ENCODE data around the gene HAGHL.

Gene HAGHL

DNA sequence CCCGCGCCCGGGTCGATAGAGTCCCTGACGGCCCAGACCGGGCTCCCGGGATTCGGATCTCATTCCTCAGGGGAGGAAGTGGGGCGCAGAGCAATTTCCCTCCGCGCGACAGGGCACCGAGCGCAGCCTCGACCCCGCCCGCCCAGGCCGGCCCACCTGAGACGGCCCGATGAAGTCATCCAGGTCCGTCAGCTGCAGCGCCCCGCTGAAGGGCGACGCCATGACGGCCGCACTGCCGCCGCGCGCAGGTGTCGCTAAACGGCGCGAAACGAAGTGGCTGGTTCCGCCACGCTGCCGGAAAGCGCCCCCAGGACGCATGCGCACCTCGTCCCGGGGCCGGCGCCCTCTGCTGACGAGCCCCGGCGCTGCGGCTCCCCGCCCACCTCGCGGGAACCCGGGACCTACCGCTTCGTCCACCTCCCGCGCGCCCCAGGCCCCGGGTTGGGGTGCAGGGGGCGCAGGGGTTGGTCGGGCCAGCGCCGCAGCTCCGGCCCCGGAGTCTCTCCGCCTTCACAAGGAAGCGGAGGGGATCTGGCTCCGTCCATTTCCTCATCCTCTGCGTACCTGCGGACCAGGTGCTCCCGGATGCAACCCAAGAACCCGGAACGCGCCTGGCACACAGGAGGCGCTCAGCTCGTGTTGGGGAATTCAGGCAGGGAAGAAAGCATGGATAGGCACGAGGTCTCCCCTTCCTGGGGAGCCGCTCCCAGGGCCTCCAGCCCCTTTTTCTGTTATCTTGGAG lies 14.0 kb downstream of the HAGHL start, which contains the start of gene CIAO3 (continued):
- TF ChIP-seq, protein P1, sequence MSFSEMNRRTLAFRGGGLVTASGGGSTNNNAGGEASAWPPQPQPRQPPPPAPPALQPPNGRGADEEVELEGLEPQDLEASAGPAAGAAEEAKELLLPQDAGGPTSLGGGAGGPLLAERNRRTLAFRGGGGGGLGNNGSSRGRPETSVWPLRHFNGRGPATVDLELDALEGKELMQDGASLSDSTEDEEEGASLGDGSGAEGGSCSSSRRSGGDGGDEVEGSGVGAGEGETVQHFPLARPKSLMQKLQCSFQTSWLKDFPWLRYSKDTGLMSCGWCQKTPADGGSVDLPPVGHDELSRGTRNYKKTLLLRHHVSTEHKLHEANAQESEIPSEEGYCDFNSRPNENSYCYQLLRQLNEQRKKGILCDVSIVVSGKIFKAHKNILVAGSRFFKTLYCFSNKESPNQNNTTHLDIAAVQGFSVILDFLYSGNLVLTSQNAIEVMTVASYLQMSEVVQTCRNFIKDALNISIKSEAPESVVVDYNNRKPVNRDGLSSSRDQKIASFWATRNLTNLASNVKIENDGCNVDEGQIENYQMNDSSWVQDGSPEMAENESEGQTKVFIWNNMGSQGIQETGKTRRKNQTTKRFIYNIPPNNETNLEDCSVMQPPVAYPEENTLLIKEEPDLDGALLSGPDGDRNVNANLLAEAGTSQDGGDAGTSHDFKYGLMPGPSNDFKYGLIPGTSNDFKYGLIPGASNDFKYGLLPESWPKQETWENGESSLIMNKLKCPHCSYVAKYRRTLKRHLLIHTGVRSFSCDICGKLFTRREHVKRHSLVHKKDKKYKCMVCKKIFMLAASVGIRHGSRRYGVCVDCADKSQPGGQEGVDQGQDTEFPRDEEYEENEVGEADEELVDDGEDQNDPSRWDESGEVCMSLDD (tag by site-specific recombination; IDR thresholded peaks at IDR 0.05): peak; percentile 66
- TF ChIP-seq KLF8 (tag by site-specific recombination; IDR thresholded peaks at IDR 0.05) (peak; percentile 91), ZBTB48 (tag by site-specific recombination; IDR thresholded peaks at IDR 0.05) (no peak; the same call in 1 of the 2 replicates), ZNF600 (tag by site-specific recombination; IDR thresholded peaks at IDR 0.05) (peak; percentile 45; the same call in 1 of the 2 replicates), KLF9 (tag by site-specific recombination; IDR thresholded peaks at IDR 0.05; ENCODE audit: low read depth) (peak; percentile 92), ZNF239 (tag by site-specific recombination; IDR thresholded peaks at IDR 0.05) (no peak), ZNF510 (tag by site-specific recombination; IDR thresholded peaks at IDR 0.05; ENCODE audit: insufficient replicate concordance) (no peak), ZNF830 (tag by site-specific recombination; IDR thresholded peaks at IDR 0.05; ENCODE audit: low read depth) (no peak), SCRT1 (tag by site-specific recombination; IDR thresholded peaks at IDR 0.05; ENCODE audit: borderline replicate concordance) (no peak), ZNF37A (tag by site-specific recombination; IDR thresholded peaks at IDR 0.05) (no peak), ZNF2 (tag by site-specific recombination; IDR thresholded peaks at IDR 0.05) (0 out of 2 replicates have a peak, but pooled peaks have one; percentile 27), OSR2 (tag by site-specific recombination; IDR thresholded peaks at IDR 0.05) (no peak; the same call in 1 of the 2 replicates), BCL11B (tag by site-specific recombination; IDR thresholded peaks at IDR 0.05; ENCODE audit: low read depth) (no peak), YY1 (tag by site-specific recombination; IDR thresholded peaks at IDR 0.05) (peak; percentile 98), ZNF423 (tag by site-specific recombination; IDR thresholded peaks at IDR 0.05) (no peak), ZNF404 (tag by site-specific recombination; IDR thresholded peaks at IDR 0.05) (no peak), ZNF174 (tag by site-specific recombination; IDR thresholded peaks at IDR 0.05) (no peak), ZNF248 (tag by site-specific recombination; IDR thresholded peaks at IDR 0.05) (no peak), ZNF211 (tag by site-specific recombination; IDR thresholded peaks at IDR 0.05; ENCODE audit: low read depth) (no peak), ZNF561 (tag by site-specific recombination; IDR thresholded peaks at IDR 0.05; ENCODE audit: borderline replicate concordance) (0 out of 2 replicates have a peak, but pooled peaks have one; percentile 19), ZNF529 (tag by site-specific recombination; IDR thresholded peaks at IDR 0.05; ENCODE audit: insufficient replicate concordance) (no peak), ZFP69B (tag by site-specific recombination; IDR thresholded peaks at IDR 0.05) (no peak), ZNF184 (tag by site-specific recombination; IDR thresholded peaks at IDR 0.05) (no peak), EGR2 (tag by site-specific recombination; IDR thresholded peaks at IDR 0.05; ENCODE audit: low read depth) (peak; percentile 42; the same call in 1 of the 2 replicates), ZNF169 (tag by site-specific recombination; IDR thresholded peaks at IDR 0.05) (no peak), ZNF555 (tag by site-specific recombination; conservative IDR thresholded peaks at IDR 0.05) (no peak), ZNF707 (tag by site-specific recombination; IDR thresholded peaks at IDR 0.05) (no peak), ZNF777 (tag by site-specific recombination; IDR thresholded peaks at IDR 0.05; ENCODE audit: borderline replicate concordance) (no peak), ZNF560 (tag by site-specific recombination; IDR thresholded peaks at IDR 0.05; ENCODE audit: borderline replicate concordance) (no peak), ZNF571 (tag by site-specific recombination; IDR thresholded peaks at IDR 0.05) (no peak)
- TF ChIP-seq, protein P2, sequence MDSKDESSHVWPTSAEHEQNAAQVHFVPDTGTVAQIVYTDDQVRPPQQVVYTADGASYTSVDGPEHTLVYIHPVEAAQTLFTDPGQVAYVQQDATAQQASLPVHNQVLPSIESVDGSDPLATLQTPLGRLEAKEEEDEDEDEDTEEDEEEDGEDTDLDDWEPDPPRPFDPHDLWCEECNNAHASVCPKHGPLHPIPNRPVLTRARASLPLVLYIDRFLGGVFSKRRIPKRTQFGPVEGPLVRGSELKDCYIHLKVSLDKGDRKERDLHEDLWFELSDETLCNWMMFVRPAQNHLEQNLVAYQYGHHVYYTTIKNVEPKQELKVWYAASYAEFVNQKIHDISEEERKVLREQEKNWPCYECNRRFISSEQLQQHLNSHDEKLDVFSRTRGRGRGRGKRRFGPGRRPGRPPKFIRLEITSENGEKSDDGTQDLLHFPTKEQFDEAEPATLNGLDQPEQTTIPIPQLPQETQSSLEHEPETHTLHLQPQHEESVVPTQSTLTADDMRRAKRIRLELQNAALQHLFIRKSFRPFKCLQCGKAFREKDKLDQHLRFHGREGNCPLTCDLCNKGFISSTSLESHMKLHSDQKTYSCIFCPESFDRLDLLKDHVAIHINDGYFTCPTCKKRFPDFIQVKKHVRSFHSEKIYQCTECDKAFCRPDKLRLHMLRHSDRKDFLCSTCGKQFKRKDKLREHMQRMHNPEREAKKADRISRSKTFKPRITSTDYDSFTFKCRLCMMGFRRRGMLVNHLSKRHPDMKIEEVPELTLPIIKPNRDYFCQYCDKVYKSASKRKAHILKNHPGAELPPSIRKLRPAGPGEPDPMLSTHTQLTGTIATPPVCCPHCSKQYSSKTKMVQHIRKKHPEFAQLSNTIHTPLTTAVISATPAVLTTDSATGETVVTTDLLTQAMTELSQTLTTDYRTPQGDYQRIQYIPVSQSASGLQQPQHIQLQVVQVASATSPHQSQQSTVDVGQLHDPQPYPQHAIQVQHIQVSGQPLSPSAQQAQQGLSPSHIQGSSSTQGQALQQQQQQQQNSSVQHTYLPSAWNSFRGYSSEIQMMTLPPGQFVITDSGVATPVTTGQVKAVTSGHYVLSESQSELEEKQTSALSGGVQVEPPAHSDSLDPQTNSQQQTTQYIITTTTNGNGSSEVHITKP (tag by site-specific recombination; IDR thresholded peaks at IDR 0.05): peak; percentile 72
- TF ChIP-seq, protein P3, sequence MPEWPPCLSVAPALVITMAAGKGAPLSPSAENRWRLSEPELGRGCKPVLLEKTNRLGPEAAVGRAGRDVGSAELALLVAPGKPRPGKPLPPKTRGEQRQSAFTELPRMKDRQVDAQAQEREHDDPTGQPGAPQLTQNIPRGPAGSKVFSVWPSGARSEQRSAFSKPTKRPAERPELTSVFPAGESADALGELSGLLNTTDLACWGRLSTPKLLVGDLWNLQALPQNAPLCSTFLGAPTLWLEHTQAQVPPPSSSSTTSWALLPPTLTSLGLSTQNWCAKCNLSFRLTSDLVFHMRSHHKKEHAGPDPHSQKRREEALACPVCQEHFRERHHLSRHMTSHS (tag by site-specific recombination; IDR thresholded peaks at IDR 0.05): no peak
- TF ChIP-seq, protein P4, sequence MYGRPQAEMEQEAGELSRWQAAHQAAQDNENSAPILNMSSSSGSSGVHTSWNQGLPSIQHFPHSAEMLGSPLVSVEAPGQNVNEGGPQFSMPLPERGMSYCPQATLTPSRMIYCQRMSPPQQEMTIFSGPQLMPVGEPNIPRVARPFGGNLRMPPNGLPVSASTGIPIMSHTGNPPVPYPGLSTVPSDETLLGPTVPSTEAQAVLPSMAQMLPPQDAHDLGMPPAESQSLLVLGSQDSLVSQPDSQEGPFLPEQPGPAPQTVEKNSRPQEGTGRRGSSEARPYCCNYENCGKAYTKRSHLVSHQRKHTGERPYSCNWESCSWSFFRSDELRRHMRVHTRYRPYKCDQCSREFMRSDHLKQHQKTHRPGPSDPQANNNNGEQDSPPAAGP (tag by site-specific recombination; IDR thresholded peaks at IDR 0.05): peak; percentile 91

Data from HEK293 (cell line).